HG02678 (cell line): ENCODE results near the gene DZIP3.
"Not testable (repeated sequence)": the region's sequence is repeated elsewhere in the genome, so short reads cannot be mapped to it uniquely, and the experiment has no call there.

Experiments used
- ATAC-seq: cut with Tn5 transposase; IDR thresholded peaks from one replicate; pipeline ENCODE4 v1.9.1; 2021; ENCODE audit warnings: mild to moderate bottlenecking, moderate library complexity; ENCODE audit not compliant: unreplicated experiment

The DZIP3 gene

DNA sequence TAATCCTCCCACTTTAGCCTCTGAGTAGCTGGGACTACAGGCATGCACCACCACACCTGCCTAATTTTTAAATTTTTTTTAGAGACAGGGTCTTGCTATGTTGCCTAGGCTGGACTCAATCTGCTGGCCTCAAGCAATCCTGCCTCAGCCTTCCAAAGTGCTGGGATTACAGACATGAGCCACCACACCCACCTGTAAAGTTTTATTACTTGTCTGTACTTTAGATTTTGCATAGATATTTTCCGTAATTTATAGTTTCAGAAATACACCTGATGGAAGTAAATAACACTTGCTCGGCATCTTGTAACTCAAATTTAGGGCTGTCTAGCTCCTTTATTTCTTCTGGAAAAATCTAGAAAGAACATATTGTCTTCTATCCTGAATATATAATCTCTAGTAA is 5.8 kb downstream of the DZIP3 start:
- no peak for ATAC-seq

DNA sequence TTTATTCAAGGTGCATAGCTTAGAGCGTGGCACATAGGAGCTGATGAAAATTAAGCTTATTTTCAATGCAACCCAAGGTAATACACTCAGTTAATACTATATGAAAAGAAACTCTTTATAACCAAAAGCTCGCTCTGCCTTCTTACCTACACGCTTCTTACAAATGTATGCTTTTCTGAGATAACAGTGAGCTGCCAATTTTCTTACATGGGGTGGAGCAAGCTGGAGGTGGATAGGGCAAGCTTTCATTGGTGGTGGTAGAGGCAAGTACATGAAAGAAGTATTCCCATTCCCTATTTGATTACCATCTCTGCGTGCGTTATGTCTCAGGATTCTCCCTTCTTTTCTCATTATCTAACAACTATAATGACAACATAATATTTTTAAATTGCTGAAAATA is 8.9 kb downstream of the DZIP3 start:
- no peak for ATAC-seq

DNA sequence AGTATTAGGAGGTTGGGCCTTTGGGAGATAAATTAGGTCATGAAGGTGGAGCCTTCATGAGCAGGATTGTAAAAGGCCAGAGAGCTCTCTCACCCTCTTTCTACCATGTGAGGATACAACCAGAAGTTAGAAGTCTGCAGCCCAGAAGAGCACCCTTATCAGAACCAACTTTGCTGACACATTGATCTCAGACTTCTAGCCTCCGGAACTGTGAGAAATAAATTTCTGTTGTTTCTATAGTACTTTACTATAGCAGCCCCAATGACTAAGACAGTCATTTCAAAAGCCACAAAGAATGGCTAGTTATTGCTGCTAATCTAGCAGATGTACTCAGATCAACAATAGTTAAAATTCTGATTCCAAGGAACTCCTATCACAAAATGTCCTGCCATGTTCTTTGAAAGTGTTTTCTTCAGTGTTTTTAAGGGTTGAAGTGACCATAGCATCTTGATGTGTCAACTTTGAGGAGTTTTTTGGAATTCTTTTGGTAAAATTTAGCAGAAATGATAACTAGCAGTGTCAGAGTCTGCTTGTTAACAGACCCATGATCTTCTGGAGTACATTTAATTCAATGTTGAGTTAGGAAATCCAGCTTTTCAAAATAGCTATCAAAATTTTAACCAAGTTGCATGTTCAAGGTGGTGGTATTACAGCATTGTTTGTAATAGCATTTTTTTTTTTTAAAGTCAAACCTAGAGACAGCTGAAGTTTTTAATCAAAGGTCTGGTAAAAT is 10.3 kb downstream of the DZIP3 start:
- ATAC-seq, result no peak

DNA sequence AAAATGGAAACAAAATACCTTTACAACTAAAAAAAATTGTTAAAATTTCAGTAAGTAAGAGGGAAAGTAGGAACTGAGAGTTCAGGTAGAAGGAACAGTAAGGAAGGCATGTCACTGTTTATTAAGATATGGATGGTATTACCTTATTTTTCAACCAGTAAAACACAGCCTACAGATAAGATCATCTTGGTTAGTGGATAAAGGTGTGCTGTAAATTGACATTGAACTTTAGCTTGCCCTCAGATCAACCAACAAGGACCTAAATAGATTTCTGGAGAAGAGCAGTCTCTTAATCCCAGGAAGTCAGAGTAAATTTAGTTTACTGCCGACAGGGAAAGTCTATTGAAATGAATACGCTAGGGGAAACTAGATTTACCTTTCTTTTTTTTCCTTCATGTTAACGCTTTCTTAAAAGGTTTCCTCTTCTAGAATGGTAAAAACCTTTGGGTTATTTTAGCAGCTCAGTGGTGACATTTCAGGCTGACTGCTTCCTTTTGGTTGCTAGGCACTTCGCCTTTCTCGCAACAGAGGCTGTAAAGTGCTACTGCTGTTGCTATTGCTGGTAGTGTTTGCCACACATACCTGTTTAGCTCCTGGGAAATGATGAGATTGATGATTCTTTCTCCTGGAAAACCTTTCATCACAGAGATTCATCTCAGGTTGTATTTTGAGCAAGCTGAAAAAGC is 12.9 kb downstream of the DZIP3 start:
- ATAC-seq, result peak; percentile 70

DNA sequence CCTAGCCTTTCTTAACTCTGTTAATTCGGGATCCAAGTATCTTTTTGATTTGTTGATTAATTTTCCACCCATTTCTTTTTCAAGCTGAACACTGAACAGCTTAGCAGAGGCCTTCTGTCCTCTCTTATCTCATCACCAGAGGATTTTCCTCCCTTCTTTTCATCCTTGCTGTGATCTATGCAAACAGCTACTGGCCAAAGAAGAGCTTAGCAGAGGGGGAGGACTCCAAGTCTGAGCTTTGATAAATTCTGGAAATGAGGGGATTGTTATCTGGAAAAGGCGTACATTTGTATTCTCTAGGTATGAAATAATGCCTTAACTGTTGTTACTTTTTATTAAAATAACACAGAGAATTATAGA is 13.4 kb downstream of the DZIP3 start:
- no peak for ATAC-seq

DNA sequence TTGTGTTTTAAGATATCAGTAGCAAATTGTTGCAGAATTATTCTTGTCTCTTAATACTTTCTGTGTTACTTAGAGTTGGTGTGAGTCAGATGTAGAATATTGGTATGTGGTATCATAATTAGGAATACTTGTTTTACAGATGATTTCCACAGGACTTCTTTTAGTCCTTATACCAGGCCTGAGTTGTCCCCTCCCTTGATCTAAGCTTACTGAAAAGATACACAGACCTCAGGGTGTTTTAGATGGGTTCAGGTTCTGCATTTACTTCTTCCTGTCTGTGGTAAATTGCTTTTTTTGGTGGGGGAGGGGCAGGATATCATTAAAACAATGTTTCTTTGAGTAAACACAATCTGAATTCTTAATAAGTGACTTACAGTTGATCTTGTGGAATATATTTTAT is 14.2 kb downstream of the DZIP3 start:
- no peak for ATAC-seq

DNA sequence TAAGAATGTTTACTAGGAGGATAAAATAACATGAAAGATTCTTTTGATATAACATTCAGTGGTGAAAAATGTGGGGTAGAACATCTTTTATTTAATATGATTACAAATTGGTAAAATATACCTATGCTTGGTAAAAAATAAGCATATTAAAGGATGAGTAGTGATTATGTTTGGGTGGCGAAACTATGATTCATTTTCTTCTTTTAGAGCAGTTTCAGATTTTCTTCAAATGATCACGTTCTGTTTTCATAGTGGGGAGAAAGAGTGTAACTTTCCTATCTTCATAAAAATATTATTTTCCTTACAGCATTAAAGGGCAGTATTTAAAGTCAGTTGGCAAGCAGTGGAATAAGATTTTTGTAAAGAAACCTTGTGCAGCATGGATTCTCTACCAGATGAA is 15.5 kb downstream of the DZIP3 start:
- no peak for ATAC-seq

DNA sequence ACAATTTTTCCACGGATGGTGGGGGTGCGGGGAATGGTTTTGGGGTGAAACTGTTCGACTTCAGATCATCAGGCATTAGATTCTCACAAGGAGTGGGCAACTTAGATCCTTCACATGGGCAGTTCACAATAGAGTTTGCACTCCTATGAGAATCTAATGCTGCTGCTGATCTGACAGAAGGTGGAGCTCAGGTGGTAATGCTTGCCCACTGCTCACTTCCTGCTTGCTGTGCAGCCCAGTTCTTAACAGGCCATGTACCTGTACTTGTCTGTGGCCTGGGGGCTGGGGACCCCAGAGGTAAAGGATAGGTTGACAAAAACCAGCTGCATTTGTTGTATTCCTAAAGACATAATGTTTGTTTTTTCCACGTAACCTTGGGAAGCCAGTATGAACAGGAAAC is 16.0 kb downstream of the DZIP3 start:
- ATAC-seq, result no peak

DNA sequence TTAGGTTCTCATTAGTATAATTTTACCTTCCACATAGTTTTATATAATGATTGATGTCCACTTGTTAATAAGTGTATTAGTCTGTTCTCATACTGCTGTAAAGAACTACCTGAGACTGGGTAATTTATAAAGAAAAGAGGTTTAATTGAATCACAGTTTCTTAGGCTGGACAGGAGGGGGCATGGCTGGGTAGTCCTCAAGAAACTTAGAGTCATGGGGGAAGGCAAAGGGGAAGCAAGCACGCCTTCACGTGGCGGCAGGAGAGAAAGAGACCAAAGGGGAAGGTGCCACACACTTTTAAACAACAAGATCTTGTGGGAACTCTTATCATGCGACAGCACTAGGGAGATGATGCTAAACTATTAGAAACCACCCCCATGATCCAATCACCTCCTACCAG is 19.2 kb downstream of the DZIP3 start:
- no peak for ATAC-seq

DNA sequence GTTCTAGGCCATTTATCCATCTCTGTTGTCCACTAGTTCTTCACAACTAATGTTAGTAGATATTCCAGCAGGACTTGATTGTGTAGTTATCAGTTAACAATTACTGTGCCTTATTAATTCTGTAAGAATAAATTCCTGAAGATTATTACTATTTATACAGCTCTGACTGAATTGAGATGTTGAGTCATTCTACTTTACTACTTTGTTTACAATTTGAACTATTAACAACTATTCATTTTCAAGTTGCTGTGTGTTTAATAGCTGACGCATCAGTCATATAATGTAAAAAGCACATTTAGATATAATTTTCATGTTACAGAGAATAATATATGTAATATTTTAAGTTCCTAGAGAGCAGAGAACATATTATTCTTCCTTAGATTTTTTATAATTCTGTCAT is 21.1 kb downstream of the DZIP3 start:
- no peak for ATAC-seq

DNA sequence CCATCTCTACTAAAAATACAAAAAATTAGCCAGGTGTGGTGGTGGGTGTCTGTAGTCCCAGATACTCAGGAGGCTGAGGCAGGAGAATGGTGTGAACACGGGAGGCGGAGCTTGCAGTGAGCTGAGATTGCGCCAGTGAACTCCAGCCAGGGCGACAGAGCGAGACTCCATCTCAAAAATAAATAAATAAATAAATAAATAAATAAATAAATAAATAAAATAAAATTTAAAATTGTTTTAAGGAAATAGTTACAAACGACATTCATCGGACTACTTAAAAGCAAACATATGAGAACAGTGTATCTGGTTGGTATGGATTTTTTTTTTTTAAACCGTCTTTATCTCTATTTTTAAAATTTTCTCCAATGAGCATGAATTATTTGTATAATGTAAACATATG is 26.6 kb downstream of the DZIP3 start:
- not testable (repeated sequence) for ATAC-seq

DNA sequence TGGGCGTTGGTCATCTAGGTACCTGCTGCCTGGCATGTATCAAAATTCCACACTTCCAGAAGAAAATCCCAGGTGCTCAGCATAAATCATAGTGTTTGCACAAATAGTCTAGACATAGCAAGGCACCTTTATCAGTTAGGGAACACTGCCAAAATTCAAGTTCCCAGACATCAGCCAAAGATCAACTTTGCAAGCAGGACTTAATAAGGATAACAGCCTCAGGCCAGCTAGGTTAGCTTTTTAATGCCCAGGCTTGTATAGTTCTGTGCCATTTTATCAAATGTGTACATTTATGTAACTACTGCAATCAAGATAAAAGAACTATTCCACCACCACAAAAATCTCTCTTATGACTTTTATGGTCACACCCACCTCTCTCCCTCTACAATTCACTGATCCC is 30.7 kb downstream of the DZIP3 start:
- no peak for ATAC-seq

DNA sequence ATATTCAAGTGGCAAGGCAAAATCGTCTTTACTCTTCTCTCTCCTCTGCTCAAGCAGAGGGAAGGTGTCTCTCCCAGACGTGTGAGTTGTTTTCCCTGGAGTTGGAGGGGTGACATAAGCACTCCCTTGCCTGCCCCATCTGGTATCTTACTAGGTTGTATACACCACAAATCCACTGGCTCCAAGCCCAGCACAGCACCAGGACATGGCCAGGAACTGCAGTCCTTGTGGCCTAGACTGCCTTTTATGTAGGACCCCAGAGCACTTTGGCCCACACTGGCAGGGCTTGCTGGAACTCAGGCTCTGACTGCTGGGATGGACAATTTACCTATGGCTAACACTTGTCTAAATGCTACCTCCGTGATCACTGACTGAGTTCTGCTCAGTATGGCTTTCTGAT is 34.0 kb downstream of the DZIP3 start:
- no peak for ATAC-seq

DNA sequence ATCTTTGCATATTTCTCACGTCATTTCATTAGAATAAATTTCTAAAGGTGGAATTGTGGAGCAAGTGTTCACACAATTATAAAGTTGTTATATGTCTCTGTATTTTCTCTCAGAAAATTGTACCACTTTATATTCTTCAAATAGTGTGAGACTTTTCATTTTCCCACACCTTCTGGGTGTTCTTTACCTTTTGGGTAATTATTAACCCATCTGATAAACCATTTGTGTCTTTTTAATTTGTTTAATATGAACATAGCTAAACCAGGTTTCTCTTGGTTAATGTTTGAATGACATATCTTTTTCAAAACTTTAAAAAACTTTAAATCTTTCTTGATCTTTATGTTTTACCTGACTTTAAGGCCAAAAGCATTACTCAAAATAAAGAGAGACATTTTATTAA is 40.5 kb downstream of the DZIP3 start:
- no peak for ATAC-seq

DNA sequence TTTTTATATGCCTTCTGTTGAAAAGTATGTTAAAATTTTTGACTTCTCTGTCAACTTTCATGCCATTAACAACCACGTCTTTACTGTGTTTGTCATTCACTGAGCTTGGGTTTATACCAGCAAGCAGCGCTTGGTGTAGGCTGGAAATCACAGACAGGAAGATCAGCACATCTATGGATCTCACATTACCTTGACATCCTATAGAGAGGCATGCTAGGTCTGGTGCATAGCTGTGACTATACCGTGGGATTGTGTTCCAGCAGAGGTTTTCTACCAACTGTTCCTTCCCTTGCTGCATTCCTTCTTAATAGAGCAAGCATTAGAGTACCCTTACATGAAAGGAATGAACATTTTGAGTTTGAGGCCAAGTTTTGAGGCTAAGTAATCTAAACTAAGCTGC is 53.0 kb downstream of the DZIP3 start:
- ATAC-seq, result no peak

DNA sequence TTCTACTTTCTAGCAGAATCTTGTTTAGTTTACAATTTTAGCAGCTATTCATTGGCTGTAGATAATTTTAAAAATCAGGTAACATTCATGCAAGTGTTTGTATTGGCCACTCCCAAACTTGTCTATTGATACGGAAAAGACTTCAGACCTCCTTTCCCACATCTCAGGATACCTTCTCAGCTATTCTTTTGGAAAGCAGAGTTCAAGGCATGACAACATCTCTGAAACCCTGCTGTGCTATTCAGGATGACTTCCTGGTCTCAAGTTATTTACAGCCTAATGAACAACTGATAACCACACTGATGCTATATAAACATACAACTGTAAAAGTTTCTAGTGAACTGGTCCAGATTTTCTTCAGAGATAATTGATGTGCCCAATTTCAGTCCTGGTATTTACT is 55.8 kb downstream of the DZIP3 start:
- no peak for ATAC-seq

DNA sequence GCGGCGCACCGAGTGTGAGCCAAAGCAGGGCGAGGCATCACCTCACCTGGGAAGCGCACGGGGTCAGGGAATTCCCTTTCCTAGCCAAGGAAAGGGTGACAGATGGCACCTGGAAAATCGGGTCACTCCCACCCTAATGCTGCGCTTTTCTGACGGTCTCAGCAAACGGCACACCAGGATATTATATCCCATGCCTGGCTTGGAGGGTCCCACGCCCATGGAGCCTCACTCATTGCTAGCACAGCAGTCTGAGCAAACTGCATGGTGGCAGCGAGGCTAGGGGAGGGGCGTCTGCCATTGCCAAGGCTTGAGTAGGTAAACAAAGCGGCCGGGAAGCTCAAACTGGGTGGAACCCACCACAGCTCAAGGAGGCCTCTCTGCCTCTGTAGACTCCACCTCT is 66.1 kb downstream of the DZIP3 start:
- not testable (repeated sequence) for ATAC-seq

DNA sequence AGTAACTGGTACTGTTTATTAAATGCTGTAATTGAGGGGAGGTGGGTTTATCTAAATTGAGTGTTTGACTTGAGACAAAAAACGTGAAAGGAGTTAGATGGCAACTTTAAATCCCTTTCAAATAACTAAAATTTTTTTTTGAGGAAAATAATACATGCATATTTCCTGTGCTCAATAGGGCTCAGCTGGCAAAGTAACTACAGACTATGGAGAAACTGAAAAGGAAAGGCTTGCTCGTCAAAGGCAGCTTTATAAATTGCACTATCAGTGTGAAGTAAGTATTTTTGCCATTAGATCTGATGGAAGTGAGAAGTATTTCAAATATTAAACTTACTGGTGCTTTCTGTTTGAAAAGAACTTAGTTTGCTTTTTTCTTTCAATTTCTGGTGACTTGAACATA is 72.2 kb downstream of the DZIP3 start:
- no peak for ATAC-seq

DNA sequence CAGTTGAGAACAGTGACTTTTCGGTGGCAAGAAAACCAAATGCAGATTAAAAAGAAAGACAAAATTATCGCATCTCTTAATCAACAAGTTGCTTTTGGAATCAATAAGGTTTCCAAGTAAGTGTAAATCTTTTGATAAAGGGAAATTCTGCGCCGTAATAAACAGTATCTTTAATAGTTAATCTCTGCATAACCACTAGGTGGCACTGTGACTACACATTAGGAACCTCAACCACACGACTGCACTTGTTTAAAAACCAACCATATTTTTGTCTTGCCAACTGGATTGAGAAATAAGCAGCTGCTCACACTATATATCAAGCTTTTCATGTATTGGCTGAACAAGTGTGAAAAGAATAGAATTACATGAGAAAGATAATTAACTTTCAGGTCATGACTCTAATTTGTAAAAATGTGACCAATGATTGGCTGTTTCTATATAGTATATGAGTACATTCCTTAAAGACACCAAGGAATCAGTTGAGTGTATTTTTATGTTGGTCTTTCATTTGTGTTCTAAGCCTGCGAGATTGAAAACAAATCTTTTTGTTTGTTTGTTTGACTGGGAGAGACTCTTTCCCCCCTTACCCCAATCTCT is 72.7 kb downstream of the DZIP3 start:
- peak; percentile 82 for ATAC-seq

DNA sequence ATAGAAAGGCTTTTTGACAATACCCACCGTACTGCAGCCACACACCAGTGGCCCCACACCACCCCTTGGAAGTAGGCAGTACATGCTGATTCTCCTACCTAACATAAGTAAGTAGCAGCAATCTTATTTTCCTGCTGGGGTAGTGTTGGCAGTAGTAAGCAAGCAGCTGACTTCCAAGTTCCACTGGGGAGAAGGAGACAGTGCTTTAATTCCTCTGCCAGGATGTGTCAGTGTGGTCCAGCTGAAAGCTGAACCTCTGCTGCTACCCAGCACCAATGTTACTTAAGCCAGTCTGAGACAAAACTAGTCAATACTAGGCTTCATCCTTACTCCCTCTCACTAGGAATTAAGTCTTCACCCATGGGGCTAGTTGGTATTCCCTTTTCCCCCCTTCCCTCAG is 74.7 kb downstream of the DZIP3 start:
- ATAC-seq, result no peak

DNA sequence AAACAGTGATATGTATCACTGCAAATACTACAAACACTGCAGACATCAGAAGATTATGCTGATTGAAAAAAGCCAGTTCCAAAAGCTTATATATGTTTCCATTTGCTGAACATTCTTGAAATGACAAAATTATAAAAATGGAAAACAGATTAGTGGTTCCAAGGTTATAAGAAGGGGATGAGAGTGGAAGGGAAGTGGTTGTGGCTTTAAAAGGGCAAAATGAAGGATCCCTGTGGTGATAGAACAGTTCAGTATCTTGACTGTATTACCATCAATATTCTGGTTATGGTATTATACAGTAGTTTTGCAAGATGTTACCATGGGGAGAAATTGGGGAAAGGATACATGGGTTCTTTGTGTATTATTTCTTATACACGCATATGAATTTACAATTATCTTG is 77.8 kb downstream of the DZIP3 start:
- no peak for ATAC-seq

DNA sequence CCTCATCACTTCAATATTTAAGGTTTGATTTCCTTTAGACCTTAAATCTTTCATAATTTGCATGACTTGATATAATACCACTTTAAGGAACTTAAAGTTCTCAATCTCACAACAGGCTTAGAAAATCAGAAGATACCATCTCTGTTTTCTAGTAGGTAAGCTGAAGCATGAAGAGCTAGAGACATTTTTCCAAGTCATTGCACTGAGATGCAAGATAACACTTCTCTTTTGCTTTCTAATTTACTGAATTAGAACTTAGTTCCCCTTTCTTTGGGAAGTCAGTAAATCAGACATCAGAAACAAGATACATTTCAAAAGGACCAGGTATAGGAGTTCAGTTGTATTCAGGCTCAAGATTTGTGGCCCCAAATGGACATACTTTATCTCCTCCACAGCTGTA is 79.7 kb downstream of the DZIP3 start:
- ATAC-seq, result no peak

DNA sequence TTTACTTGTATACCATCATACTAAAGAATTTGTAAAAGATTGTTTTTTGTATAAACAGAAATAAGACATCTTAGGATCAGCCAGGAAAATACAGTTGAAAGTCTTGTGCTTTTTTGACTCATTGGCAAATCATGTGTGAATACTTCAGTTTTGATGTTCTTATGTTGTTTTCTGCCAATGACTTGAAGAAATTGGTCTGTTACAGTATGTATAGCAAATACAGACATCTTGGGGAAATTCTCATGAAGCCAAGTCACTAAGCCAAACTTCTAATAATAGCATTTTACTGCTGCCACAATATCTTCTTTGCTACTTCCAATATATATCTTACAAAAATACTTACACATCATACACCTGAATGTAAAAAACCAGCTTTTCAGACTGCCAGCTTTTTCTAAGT is 83.2 kb downstream of the DZIP3 start:
- ATAC-seq, result no peak
